HEK293 (cell line): ENCODE data around the gene DNASE1.

ENCODE experiments used
- CTCF ChIP-seq: fragments of 450-650 bp; formaldehyde crosslinking; IDR thresholded peaks from 2 replicates; pipeline ENCODE4 v1.5.1; 2016; ENCODE audit warnings: missing biosample characterization, missing genetic modification characterization
- ELK4 ChIP-seq: IDR thresholded peaks from 2 replicates; pipeline ENCODE4 v1.6.1; 2011; ENCODE audit warnings: mild to moderate bottlenecking, low read depth, low read length, borderline replicate concordance
- GLIS2 ChIP-seq: fragments of 450-650 bp; formaldehyde crosslinking; IDR thresholded peaks from 2 replicates; pipeline ENCODE4 v1.5.1; 2016; ENCODE audit warnings: missing biosample characterization, missing genetic modification characterization
- PRDM6 ChIP-seq: fragments of 450-650 bp; formaldehyde crosslinking; IDR thresholded peaks from 2 replicates; pipeline ENCODE4 v1.5.1; 2017; ENCODE audit warnings: missing biosample characterization, missing genetic modification characterization
- ZNF239 ChIP-seq: fragments of 450-650 bp; formaldehyde crosslinking; IDR thresholded peaks from 2 replicates; pipeline ENCODE4 v1.5.1; 2016; ENCODE audit warnings: missing biosample characterization, missing genetic modification characterization

GRCh38 chr16:3675601-3676130 is 21.2 kb downstream of the DNASE1 start:
- no peak for TF ChIP-seq PRDM6 (tag by site-specific recombination)
- no peak for TF ChIP-seq GLIS2 (tag by site-specific recombination)
- no peak for TF ChIP-seq CTCF (tag by site-specific recombination)
- no peak for TF ChIP-seq ELK4
- no peak for TF ChIP-seq ZNF239 (tag by site-specific recombination)
